ENCODE measurements around the gene PRR20B. TPM values are rescaled to one million over a fixed set of nuclear protein-coding genes. Genes with fewer than 3 reads are reported as not detected.
"Not testable (repeated sequence)": the region's sequence is repeated elsewhere in the genome, so short reads cannot be mapped to it uniquely, and the experiment has no call there.

PRR20B gene
- total RNA-seq, result not detected in 2 replicates

DNA sequence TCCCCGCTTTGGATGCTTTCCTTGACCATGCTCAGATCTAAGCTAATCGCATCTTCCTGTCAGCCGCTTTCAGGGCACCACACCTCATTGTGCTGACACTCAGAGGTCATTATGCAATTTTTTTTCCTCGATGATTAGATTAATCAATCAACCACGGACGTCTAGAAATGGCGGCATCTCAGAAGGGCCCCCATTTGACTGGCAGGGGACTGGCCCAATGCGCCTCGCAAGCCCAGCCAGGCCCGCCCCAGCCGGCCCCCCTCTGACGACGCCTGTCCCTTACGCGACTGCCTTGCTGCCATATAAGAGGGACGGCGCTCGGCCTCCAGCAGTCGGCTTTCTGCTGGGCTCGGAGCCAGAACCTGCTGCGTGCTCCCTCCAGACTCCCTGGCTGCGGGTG lies at the start of gene PRR20B:
Gene PRR20B, plus strand, starts transcription at position 301 of the 400 bp plus-strand sequence. CDS start 387 bp downstream, outside the sequence.
- not testable (repeated sequence) for DNase-seq (ENCODE audit: extremely low read depth, low read depth, low spot score)

DNA sequence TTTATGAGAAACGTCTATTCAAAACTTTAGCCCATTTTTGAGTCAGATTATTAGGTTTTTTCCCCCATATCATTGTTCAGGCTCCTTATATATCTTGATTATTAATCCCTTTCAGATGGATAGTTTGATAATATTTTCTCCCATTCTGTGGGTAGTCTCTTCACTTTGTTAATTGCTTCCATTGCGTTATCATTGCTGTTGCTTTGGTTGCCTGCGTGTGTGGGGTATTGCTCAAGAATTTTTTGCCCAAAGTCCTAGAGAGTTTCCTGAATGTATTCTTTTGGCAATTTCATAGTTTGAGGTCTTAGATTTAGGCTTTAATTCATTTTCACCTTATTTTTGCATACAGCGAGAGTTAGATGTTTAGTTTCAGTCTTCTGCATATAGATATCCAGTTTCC lies 32.3 kb upstream of the PRR20B start:
- DNase-seq (ENCODE audit: extremely low read depth, low read depth, low spot score), result no peak

DNA sequence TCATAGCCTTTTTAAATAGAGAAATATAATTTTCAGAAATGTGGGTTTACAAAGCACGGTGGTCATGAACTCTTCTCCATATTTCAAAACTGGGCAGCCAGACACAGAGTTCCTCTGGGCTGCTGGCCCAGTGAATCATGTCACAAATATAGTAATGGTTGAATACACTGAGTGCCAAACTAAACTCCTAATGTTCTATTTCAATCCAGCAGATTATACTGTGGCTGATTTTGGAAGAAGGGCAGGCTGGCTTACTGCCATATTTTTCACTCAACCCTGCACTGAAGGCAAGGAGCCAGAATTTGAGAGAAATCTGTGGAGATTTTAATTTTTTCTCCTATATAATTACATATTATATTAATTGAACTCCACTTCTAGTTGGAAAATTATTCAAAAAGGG lies 23.6 kb upstream of the PRR20B start:
- DNase-seq (ENCODE audit: extremely low read depth, low read depth, low spot score), result no peak

DNA sequence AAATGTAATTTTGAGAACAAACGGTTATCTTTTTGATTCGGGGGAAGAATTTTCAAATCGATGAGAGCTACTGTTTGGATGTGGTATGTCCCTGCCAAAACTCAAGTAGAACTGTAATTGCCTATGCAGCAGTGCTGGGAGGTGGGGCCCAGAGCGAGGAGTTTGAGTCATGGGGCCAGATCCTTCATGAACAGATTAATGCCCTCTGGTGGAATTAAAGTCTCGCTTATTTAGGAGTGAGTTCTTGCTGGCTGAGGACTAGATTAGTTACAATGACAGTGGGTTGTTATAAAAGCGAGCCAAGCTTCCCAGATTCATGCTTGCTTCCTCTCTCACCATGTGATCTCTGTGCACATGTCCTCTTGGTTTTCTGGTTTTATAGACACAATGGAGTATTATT lies 18.4 kb upstream of the PRR20B start:
- DNase-seq (ENCODE audit: extremely low read depth, low read depth, low spot score), result no peak

DNA sequence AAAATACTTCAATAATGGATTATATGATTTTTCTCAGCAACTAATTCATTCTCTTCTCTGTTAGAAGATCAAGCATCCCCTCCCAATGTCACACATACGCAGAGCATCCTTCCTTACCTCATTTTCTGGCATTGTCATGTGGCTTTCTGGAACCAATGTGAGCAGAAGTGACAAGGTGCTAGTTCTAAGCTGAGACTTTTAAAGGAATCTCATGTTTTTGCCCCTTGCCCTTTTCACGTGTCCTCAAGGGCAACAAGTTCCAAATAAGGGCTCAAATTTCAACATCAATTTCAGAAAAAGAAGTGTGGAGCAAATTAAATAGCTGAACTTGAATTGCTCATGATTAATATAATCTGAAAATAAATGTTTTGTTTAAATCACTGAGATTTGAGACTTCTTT lies 11.2 kb upstream of the PRR20B start:
- no peak for DNase-seq (ENCODE audit: extremely low read depth, low read depth, low spot score)

DNA sequence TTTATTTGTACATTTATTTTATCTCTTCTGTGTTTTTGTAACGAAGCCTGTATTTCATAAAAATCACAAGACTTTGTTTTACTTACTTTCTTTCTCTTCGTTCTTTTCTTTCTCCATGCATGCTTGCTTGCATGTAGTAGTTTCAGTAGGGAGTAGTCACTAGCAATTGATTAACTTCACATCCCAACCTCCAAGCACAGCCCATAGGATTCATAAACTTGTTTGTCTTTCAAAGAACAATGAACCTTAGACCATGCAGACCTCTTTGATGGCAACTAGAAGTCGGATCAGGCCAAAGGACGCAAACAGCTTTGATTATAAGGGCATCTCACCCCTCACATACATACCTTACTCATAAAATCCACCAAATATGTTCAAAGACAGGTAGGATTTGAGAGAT lies 9.7 kb upstream of the PRR20B start:
- no peak for DNase-seq (ENCODE audit: extremely low read depth, low read depth, low spot score)

DNA sequence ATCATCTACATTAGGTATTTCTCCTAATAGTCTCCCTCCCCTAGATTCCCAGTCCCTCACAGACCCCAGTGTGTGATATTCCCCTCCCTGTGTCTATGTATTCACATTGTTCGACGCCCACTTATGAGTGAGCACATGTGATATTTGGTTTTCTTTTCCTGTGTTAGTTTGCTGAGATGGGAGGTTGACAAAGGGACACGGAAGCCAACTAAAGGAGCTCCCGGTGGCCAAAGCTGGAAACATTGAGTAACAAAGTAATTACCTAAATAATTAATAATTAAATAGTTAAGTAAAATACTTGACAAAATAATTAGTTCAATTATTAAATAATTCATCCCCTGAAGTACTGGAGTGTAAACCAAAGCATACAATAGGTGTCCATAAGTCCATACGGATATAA lies 8.3 kb upstream of the PRR20B start:
- DNase-seq (ENCODE audit: extremely low read depth, low read depth, low spot score), result no peak

DNA sequence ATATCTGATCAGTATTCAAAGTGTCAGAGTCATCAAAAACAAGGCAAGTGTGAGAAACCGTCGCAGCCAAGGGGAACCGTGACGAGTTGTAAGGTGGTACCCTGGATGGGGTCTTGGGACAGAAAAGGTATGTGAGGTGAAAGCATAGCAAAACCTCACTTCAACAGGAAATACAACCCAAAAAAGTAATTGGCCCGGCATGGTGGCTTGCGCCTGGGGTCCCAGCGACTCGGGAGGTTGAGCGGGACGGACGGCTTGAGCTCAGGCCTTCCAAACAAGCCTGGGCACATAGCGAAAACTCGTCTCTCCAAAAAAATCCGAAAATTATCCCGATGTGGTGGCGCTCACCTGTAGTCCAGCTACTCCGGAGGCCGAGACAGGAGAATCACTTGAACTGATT lies 7.5 kb upstream of the PRR20B start:
- DNase-seq (ENCODE audit: extremely low read depth, low read depth, low spot score), result not testable (repeated sequence)

DNA sequence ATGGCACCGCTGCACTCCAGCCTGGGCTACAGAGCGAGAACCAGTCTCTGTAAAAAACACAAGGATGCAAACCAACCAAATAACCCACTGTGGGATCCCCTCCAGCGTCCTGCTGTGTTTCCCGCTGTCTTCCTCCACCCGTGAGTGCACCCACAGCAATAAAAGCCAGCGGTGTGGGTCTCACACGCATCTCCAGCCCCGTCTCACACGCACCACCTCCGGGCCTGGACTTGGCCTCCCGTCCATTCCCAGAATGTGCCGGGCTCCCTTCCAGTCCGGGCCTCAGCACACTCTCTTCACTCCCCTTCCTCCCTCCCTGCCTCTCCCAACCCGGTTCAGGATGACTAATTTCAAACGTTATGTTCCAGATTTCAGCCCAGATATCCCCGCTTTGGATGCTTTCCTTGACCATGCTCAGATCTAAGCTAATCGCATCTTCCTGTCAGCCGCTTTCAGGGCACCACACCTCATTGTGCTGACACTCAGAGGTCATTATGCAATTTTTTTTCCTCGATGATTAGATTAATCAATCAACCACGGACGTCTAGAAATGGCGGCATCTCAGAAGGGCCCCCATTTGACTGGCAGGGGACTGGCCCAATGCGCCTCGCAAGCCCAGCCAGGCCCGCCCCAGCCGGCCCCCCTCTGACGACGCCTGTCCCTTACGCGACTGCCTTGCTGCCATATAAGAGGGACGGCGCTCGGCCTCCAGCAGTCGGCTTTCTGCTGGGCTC lies 6.9 kb upstream of the PRR20B start, which contains the start of gene PRR20A:
Gene PRR20A, plus strand, starts transcription at position 684 of the 734 bp plus-strand sequence. CDS start 387 bp downstream, outside the sequence.
- DNase-seq (ENCODE audit: extremely low read depth, low read depth, low spot score), result not testable (repeated sequence)

DNA sequence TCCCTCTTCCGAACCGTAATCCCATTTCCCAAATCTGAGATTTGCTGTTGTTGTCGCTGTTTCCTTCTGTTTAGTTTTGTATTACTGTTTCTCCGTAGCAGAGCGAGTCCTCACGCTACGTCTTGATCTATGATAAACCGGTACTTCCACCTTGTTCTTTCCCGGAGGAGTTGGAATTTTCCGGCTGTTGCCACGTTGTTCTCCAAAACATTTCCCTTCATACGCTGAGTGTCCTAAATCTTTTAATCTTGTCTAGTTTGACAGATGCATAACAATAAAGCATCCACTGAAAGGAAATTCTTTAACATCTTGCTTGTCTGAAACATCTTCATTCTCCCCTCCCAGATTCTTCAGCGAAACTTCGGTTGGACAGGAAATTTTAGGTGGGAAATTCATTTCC lies 818 bp downstream of the PRR20B start:
- not testable (repeated sequence) for DNase-seq (ENCODE audit: extremely low read depth, low read depth, low spot score)

DNA sequence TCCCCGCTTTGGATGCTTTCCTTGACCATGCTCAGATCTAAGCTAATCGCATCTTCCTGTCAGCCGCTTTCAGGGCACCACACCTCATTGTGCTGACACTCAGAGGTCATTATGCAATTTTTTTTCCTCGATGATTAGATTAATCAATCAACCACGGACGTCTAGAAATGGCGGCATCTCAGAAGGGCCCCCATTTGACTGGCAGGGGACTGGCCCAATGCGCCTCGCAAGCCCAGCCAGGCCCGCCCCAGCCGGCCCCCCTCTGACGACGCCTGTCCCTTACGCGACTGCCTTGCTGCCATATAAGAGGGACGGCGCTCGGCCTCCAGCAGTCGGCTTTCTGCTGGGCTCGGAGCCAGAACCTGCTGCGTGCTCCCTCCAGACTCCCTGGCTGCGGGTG lies 6.5 kb downstream of the PRR20B start, which contains the start of gene PRR20C:
Gene PRR20C, plus strand, starts transcription at position 301 of the 400 bp plus-strand sequence. CDS start 387 bp downstream, outside the sequence.
- not testable (repeated sequence) for DNase-seq (ENCODE audit: extremely low read depth, low read depth, low spot score)

DNA sequence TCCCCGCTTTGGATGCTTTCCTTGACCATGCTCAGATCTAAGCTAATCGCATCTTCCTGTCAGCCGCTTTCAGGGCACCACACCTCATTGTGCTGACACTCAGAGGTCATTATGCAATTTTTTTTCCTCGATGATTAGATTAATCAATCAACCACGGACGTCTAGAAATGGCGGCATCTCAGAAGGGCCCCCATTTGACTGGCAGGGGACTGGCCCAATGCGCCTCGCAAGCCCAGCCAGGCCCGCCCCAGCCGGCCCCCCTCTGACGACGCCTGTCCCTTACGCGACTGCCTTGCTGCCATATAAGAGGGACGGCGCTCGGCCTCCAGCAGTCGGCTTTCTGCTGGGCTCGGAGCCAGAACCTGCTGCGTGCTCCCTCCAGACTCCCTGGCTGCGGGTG lies 13.0 kb downstream of the PRR20B start, which contains the start of gene PRR20D:
Gene PRR20D, plus strand, starts transcription at position 301 of the 400 bp plus-strand sequence. CDS start 387 bp downstream, outside the sequence.
- not testable (repeated sequence) for DNase-seq (ENCODE audit: extremely low read depth, low read depth, low spot score)

DNA sequence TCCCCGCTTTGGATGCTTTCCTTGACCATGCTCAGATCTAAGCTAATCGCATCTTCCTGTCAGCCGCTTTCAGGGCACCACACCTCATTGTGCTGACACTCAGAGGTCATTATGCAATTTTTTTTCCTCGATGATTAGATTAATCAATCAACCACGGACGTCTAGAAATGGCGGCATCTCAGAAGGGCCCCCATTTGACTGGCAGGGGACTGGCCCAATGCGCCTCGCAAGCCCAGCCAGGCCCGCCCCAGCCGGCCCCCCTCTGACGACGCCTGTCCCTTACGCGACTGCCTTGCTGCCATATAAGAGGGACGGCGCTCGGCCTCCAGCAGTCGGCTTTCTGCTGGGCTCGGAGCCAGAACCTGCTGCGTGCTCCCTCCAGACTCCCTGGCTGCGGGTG lies 19.6 kb downstream of the PRR20B start, which contains the start of gene PRR20E:
Gene PRR20E, plus strand, starts transcription at position 301 of the 400 bp plus-strand sequence. CDS start 387 bp downstream, outside the sequence.
- DNase-seq (ENCODE audit: extremely low read depth, low read depth, low spot score), result not testable (repeated sequence)

DNA sequence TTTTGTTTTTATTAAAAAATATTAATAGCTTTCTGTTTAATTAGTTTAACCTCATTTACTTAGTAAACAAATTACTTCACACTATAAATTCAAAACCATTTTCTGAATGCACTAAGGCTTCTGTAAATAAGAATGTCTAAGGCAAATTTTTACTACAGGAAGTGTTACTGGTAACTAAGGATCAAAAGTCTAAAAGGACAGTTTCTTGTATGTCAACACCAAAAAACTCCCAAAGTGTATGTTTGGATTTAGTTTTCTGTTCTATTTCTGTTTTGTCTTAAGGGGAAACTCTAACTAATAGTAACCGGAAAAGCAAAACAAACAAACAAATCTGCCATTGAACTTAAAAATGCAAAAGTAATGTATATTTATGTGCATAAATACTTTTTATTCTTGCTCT lies 44.4 kb downstream of the PRR20B start:
- DNase-seq (ENCODE audit: extremely low read depth, low read depth, low spot score), result no peak

Other genes with a start within 250 kb of the PRR20B start
- gene PRR20A, start 6.6 kb upstream of the PRR20B start, total RNA-seq, result not detected in 2 replicates
- not detected in 2 replicates for gene PRR20C, start 6.6 kb downstream of the PRR20B start, total RNA-seq
- gene PRR20D, start 13.1 kb downstream of the PRR20B start, total RNA-seq, result not detected in 2 replicates
- not detected in 2 replicates for gene PRR20E, start 19.7 kb downstream of the PRR20B start, total RNA-seq